Psoas muscle (tissue), 8 donors: ENCODE data around the gene CNN2. TPM values are rescaled to one million over a fixed set of nuclear protein-coding genes. Genes with fewer than 3 reads are reported as not detected.

Source experiments
- ATAC-seq, 4 donors: fragments of 200-7000 bp; cut with Tn5 transposase; one replicate each; pipeline ENCODE4 v1.9.1; 2020; ENCODE audit warnings: moderate library complexity in 3 of 4, mild to moderate bottlenecking in 2 of 4
- DNase-seq, 2 donors: peaks; one replicate each; pipeline ENCODE4 v3.0.0-alpha.2; 2020
- H3K27ac ChIP-seq: fragments of 200-600 bp; one replicate; pipeline ENCODE4 v1.8.0; 2022
- H3K27me3 ChIP-seq, 3 donors: fragments of 200-600 bp in 1 of 3; one replicate each; pipeline versions ENCODE4 v1.6.1 to v1.8.0; 2013 to 2022; ENCODE audit warnings: low read length in 2 of 3, mild to moderate bottlenecking in 2 of 3, moderate library complexity in 1 of 3; ENCODE audit not compliant: insufficient read depth in 3 of 3
- H3K36me3 ChIP-seq, 2 donors: fragments of 200-600 bp in 1 of 2; one replicate each; pipeline versions ENCODE4 v1.6.1 to v1.8.0; 2013 to 2022; ENCODE audit warnings: low read depth in 1 of 2, mild to moderate bottlenecking in 1 of 2, moderate library complexity in 1 of 2; ENCODE audit not compliant: insufficient read depth in 1 of 2
- H3K4me1 ChIP-seq: fragments of 200-600 bp; one replicate; pipeline ENCODE4 v1.8.0; 2022
- H3K4me3 ChIP-seq: fragments of 200-600 bp; one replicate; pipeline ENCODE4 v1.8.0; 2022; ENCODE audit warnings: mild to moderate bottlenecking
- H3K9me3 ChIP-seq: fragments of 200-600 bp; one replicate; pipeline ENCODE4 v1.8.0; 2022
- WGBS, 3 donors: extraction: QIAGEN DNeasy Blood & Tissue Kit; methylation state at CpG; one replicate each; pipeline versions ENCODE4 v1.1.6 to v1.1.7; 2013; 5-methylcytosine and 5-hydroxymethylcytosine counted together
- intact Hi-C, 2 donors: fragments of 100-400 bp; cut with DNase I; formaldehyde crosslinking; loops; one replicate each; pipeline versions ENCODE4 v1.11.0 to v1.14.2; 2022
- polyA plus RNA-seq, 3 donors: library from polyadenylated mRNA; stranded (reverse); fragments of 200-250 nt; gene quantifications; one replicate each; pipeline ENCODE4 v1.2.3, GENCODE V29; 2013
- total RNA-seq, 4 donors: library from RNA; stranded (reverse); fragmentation: NEBNext Ultra II Directional in 2 of 4; extraction: Animal tissue kit (Norgen Biotek cat#: 25700) in 2 of 4; gene quantifications; one replicate each; pipeline versions ENCODE4 v1.2.1 to v1.2.4, GENCODE V29; 2021 to 2023
- TF ChIP-seq, protein P1 (sequence below): fragments of 200-600 bp; IDR thresholded peaks from one replicate; pipeline ENCODE4 v1.8.0; 2022; ENCODE audit warnings: antibody characterized with exemption
- donor health status: healthy with polysubstance abuse.
- donor health status: DM: no; HTN: no; CAD: no; lungs with moderate emphysema.
- donor health status: Bipolar disorder and iron deficiency.
- donor health status: healthy.
- donor health status: DM: yes; HTN: yes; CAD: no.
- donor health status: DM: no; HTN: no; CAD: no.
- donor health status: DM: no; HTN: no; CAD: no.
- donor health status: DM: yes; HTN: yes; CAD: no.

CNN2 gene
- total and polyA plus RNA-seq, 7 donors: 1.7 to 9.5 (median 6.3) TPM

DNA sequence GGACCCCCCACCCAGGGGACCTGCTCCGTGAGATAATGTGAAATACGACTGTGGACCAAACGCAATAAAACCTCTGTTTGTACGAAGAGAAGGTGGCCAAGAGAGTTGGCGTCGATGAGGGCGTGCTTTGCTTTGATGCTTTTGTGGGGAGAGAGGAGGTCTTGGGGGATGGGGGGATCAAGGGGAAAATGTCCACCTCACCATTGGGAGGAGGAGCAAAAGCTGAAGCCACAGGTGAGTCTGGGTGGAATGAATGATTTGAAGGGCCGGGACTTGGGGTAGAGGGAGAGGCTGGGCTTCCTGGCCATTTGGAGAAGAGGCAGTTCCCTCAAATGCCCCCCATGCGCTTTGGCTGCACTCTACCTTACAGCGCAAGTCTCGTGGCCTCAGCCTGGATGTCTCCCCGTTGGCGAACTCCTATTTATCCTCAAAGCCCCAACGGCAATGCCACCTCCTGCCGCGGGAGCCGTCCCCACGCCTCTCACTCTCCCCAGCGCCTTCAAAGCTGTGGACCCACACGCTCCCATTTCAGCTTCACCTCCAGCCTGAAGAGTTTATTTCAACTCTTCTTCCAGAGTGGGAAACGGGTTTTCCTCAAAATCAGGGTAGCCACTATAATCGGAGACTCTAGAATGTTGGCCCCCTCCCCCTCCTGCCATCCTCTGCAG is 12.7 kb downstream of the CNN2 start:
- Histone ChIP-seq H3K36me3 (peaks cover 0 to 5% of the 10 kb centered on the region in 2 donors), H3K27me3 (no peaks in the 10 kb centered on the region), H3K9me3 (no peaks in the 10 kb centered on the region), H3K27ac (peak overlapping the region; percentile 82), H3K4me3 (peak overlapping the region; percentile 74), H3K4me1 (peaks cover 32% of the 10 kb centered on the region)
- peak; percentile 21 to 50 for DNase-seq
- no peak for ATAC-seq
- TF ChIP-seq, protein P1, sequence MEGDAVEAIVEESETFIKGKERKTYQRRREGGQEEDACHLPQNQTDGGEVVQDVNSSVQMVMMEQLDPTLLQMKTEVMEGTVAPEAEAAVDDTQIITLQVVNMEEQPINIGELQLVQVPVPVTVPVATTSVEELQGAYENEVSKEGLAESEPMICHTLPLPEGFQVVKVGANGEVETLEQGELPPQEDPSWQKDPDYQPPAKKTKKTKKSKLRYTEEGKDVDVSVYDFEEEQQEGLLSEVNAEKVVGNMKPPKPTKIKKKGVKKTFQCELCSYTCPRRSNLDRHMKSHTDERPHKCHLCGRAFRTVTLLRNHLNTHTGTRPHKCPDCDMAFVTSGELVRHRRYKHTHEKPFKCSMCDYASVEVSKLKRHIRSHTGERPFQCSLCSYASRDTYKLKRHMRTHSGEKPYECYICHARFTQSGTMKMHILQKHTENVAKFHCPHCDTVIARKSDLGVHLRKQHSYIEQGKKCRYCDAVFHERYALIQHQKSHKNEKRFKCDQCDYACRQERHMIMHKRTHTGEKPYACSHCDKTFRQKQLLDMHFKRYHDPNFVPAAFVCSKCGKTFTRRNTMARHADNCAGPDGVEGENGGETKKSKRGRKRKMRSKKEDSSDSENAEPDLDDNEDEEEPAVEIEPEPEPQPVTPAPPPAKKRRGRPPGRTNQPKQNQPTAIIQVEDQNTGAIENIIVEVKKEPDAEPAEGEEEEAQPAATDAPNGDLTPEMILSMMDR: no peak
- intact Hi-C loops: no loop called here
- 63 to 65% (median 64%) methylated on average over 20 to 22 of the region's 22 CpGs for WGBS, 3 donors

DNA sequence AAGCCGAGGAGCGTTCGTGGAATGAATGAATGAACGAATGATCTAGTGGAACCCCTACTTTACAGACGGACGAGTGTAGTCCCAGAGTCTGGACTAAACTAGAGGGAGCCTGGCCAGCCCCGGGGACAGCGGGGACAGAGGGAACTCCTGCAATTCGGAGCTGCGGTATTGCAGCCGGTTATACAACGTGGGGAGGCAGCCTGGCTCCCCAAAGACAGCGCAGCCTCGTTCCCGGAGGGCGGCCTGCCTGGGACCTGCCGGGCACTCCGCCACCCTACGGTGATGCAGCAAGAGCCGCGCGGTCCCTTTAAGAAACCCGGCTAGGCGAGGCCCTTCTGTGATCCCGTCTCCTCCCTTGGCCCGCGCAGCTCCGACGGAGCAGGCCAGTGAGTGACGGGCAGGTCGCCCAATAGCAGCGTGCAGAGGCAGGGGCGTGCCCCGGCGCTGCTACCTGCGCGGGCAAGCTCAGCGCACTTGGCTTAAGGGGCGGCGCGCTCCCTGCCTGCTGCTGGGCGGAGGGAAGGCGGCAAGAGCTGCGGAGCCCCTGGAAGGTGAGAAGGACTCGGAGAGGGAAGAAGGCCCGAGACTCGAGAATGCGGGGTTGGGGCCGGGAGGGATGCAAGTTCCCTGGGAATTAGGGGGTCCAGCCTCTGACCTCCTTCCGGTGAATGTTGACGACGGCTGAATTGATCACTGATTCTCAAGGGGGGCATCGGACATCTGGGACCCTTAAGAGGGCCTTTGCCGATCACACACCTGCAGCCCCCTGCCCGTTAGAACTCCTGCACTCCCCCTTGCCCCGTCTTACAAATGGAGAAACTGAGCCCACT is 13.5 kb downstream of the CNN2 start, which contains the start of gene ABCA7:
TSS of gene ABCA7 (plus strand) at position 462 of the 830 bp plus-strand sequence. CDS start 1,255 bp downstream, outside the sequence.
- intact Hi-C loops: loop anchor here (5.0 kb wide), 1 partner anchor 52 kb away; no protein-coding TSS in a partner anchor
- DNase-seq (peak; percentile 98 to 99), ATAC-seq (peak; percentile 89 to 92 (median 91))
- WGBS, 3 donors: 1 to 2% (median 1%) methylated on average over 43 to 56 of the region's 56 CpGs
- no peaks in the 10 kb centered on the region for H3K27me3 ChIP-seq
- no peaks in the 10 kb centered on the region for H3K9me3 ChIP-seq
- H3K36me3 ChIP-seq: peaks cover 0 to 11% of the 10 kb centered on the region in 2 donors
- TF ChIP-seq, protein P1: no peak
- H3K4me3 ChIP-seq: peak within 1 kb of the TSS; percentile 74
- H3K27ac ChIP-seq: peak within 1 kb of the TSS; percentile 82
- H3K4me1 ChIP-seq: peaks cover 32% of the 10 kb centered on the region

DNA sequence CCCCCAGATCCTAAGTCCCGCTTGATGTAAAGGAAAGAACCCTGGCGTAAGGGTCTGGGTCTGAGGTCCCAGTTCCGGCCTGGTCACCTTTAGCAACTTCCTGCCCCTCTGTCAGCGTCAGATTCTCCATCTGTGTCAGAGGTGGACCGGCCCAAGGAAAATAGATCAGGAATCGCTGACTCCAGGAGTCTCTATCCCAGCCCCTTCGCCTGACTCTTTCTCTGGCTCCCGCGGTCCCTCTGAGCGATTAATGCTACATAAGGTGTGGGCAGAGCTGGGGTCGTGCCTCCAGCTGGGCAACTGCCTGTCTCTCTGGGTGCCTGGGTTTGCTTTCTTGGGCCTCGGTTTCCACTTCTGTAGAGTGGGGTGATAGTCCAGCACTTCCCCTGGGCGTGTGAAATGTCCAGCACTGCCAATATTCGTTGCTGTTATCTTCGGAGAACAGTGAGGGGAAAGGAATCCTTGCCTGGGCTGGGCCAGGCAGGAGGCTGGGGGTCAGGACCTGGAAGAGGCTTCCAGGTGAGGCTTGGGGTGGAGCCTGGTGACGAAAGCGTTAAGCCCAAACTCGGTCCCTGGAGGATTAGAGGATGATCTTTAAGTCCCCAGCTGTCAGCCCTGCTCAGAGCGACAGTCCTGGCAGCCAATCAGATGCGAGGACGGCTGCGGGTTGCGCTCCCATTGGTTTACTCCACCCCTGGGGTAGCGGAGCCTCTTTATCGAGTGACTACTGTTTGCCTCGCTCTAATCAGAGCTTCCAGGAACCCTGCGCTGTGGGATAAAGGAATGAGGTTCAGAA is 14.3 kb downstream of the CNN2 start:
- peaks cover 0 to 14% of the 10 kb centered on the region in 2 donors for H3K36me3 ChIP-seq
- H3K4me3 ChIP-seq: peak overlapping the region; percentile 74
- H3K4me1 ChIP-seq: peaks cover 32% of the 10 kb centered on the region
- no peaks in the 10 kb centered on the region for H3K9me3 ChIP-seq
- TF ChIP-seq, protein P1: no peak
- no peaks in the 10 kb centered on the region for H3K27me3 ChIP-seq
- peak overlapping the region; percentile 82 for H3K27ac ChIP-seq
- 1 to 2% (median 2%) methylated on average over 27 of the region's 27 CpGs for WGBS, 3 donors
- ATAC-seq: peak; percentile 77 to 88 (median 81)
- intact Hi-C loops: loop anchor here (5.0 kb wide), 1 partner anchor 52 kb away; no protein-coding TSS in a partner anchor
- DNase-seq: peak; percentile 90 to 95

DNA sequence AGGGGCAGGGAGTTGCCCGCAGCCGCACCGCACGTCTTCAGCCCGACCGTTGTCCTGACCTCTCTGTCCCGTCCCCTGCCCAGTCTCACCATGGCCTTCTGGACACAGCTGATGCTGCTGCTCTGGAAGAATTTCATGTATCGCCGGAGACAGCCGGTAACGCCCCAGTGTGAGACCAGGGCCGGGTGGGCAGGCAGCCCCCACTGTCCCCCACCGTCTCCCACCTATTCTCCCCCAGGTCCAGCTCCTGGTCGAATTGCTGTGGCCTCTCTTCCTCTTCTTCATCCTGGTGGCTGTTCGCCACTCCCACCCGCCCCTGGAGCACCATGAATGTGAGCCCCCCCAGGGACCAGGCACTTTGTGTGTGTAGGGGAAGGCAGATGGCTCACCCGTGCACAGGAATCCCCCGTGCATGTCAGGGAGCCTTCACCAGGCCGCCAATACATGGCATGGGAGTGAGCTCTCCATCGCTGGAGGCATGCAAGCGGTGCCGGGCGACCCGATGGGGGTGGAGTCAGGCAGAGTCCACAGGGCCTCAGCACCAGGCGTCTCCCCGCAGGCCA is 14.9 kb downstream of the CNN2 start:
- WGBS, 3 donors: 8 to 12% (median 10%) methylated on average over 25 to 26 of the region's 26 CpGs
- Histone ChIP-seq H3K27me3 (no peaks in the 10 kb centered on the region), H3K36me3 (peaks cover 0 to 21% of the 10 kb centered on the region in 2 donors), H3K4me1 (peaks cover 32% of the 10 kb centered on the region), H3K9me3 (no peaks in the 10 kb centered on the region), H3K27ac (peak overlapping the region; percentile 82), H3K4me3 (peak overlapping the region; percentile 74)
- intact Hi-C loops: loop anchor here (5.0 kb wide), 1 partner anchor 51 kb away; no protein-coding TSS in a partner anchor
- TF ChIP-seq, protein P1: no peak
- peak in 3 of 4 donors; percentile 5 to 28 (median 20) for ATAC-seq
- DNase-seq: no peak
